KMS-11 (cell line): ENCODE data around the gene MYZAP.

Experiments
- H2AFZ ChIP-seq: fragments of 200-600 bp; sonication (generic); 2 replicates; pipeline ENCODE4 v1.6.1; 2016; ENCODE audit warnings: antibody characterized with exemption, mixed run types, low read depth
- H3K27ac ChIP-seq: fragments of 200-600 bp; sonication (generic); 2 replicates; pipeline ENCODE4 v1.6.1; 2016; ENCODE audit warnings: mild to moderate bottlenecking, mixed run types
- H3K27me3 ChIP-seq: fragments of 200-600 bp; sonication (generic); 2 replicates; pipeline ENCODE4 v1.6.1; 2017; ENCODE audit warnings: mild to moderate bottlenecking, low read depth, mixed run types, moderate library complexity; ENCODE audit not compliant: insufficient read depth
- H3K36me3 ChIP-seq: fragments of 200-600 bp; sonication (generic); 2 replicates; pipeline ENCODE4 v1.6.1; 2017; ENCODE audit warnings: mild to moderate bottlenecking, mixed run types; ENCODE audit not compliant: insufficient read depth
- H3K4me1 ChIP-seq: fragments of 200-600 bp; sonication (generic); 2 replicates; pipeline ENCODE4 v1.6.1; 2016; ENCODE audit warnings: mild to moderate bottlenecking, low read depth, mixed run types; ENCODE audit not compliant: poor library complexity, severe bottlenecking
- H3K4me2 ChIP-seq: fragments of 200-600 bp; sonication (generic); 2 replicates; pipeline ENCODE4 v1.7.0; 2016; ENCODE audit warnings: mild to moderate bottlenecking, mixed run types
- H3K4me3 ChIP-seq: fragments of 200-600 bp; sonication (generic); IDR thresholded peaks from 2 replicates; pipeline ENCODE4 v1.6.1; 2017; ENCODE audit warnings: low read depth, low read length, mixed read lengths; ENCODE audit not compliant: insufficient read depth
- H3K79me2 ChIP-seq: fragments of 200-600 bp; sonication (generic); 2 replicates; pipeline ENCODE4 v1.6.1; 2016; ENCODE audit warnings: low read depth, mixed run types; ENCODE audit not compliant: insufficient read depth
- H3K9ac ChIP-seq: fragments of 200-600 bp; sonication (generic); 2 replicates; pipeline ENCODE4 v1.6.1; 2016; ENCODE audit warnings: mild to moderate bottlenecking, mixed run types
- H4K20me1 ChIP-seq: fragments of 200-600 bp; sonication (generic); 2 replicates; pipeline ENCODE4 v1.6.1; 2016; ENCODE audit warnings: mild to moderate bottlenecking, mixed run types; ENCODE audit not compliant: insufficient read depth
- CTCF ChIP-seq: fragments of 200-600 bp; sonication (generic); conservative IDR thresholded peaks from 2 replicates; pipeline ENCODE4 v1.6.1; 2017; ENCODE audit warnings: low read depth, mild to moderate bottlenecking, antibody characterized with exemption, low read length, moderate library complexity, mixed read lengths

MYZAP gene

GRCh38 chr15:57586661-57587424, 4.9 kb upstream of the MYZAP start:
- no peaks in the 10 kb centered on the region for H3K4me1 ChIP-seq
- no peak overlapping the region for H3K27ac ChIP-seq
- H3K27me3 ChIP-seq = no peaks in the 10 kb centered on the region
- no peak overlapping the region for H3K4me3 ChIP-seq
- no peak for TF ChIP-seq CTCF
- H4K20me1 ChIP-seq = no peaks in the 10 kb centered on the region
- no peaks in the 10 kb centered on the region for H3K79me2 ChIP-seq
- no peak overlapping the region for H3K4me2 ChIP-seq
- H3K36me3 ChIP-seq = no peaks in the 10 kb centered on the region
- H2AFZ ChIP-seq = no peak overlapping the region
- H3K9ac ChIP-seq = no peak overlapping the region

GRCh38 chr15:57589281-57589680, 2.4 kb upstream of the MYZAP start:
- TF ChIP-seq CTCF = no peak
- H3K4me1 ChIP-seq = no peaks in the 10 kb centered on the region
- no peaks in the 10 kb centered on the region for H4K20me1 ChIP-seq

GRCh38 chr15:57589754-57590153, 1.9 kb upstream of the MYZAP start:
- Histone ChIP-seq H3K36me3 (no peaks in the 10 kb centered on the region), H4K20me1 (no peaks in the 10 kb centered on the region), H3K4me1 (no peaks in the 10 kb centered on the region), H2AFZ (no peak overlapping the region), H3K27ac (no peak overlapping the region), H3K4me3 (no peak overlapping the region), H3K4me2 (no peak overlapping the region), H3K27me3 (no peaks in the 10 kb centered on the region), H3K9ac (no peak overlapping the region), H3K79me2 (no peaks in the 10 kb centered on the region)
- TF ChIP-seq CTCF = no peak

More at GRCh38 chr15:57589281-57589680, 2.4 kb upstream of the MYZAP start:
- Histone ChIP-seq H3K9ac (no peak overlapping the region), H3K4me3 (no peak overlapping the region), H3K4me2 (no peak overlapping the region), H3K27ac (no peak overlapping the region), H3K36me3 (no peaks in the 10 kb centered on the region), H3K79me2 (no peaks in the 10 kb centered on the region), H2AFZ (no peak overlapping the region), H3K27me3 (no peaks in the 10 kb centered on the region)

- H4K20me1 ChIP-seq = no peaks in the 10 kb centered on the region
- no peaks in the 10 kb centered on the region for H3K79me2 ChIP-seq
- H3K9ac ChIP-seq = no peak overlapping the region
- no peak for TF ChIP-seq CTCF
- no peaks in the 10 kb centered on the region for H3K4me1 ChIP-seq
- H3K36me3 ChIP-seq = no peaks in the 10 kb centered on the region
- H3K27me3 ChIP-seq = no peaks in the 10 kb centered on the region
- no peak overlapping the region for H3K4me3 ChIP-seq
- no peak overlapping the region for H2AFZ ChIP-seq
- H3K27ac ChIP-seq = no peak overlapping the region
- no peak overlapping the region for H3K4me2 ChIP-seq
Observed at GRCh38 chr15:57591237-57591821, 375 bp upstream of the MYZAP start.
